ENCODE data around the gene ADRM1. TPM values are rescaled to one million over a fixed set of nuclear protein-coding genes. Genes with fewer than 3 reads are reported as not detected.

Gene ADRM1
- polyA plus RNA-seq, 1 experiment = 58.5 TPM

GRCh38 chr20:62337558-62338293, 34.9 kb downstream of the ADRM1 start:
- no peaks in the 10 kb centered on the region for H3K27me3 ChIP-seq (ENCODE audit: control insufficient read depth, insufficient read depth, low read length)
- ChIA-PET POLR2A (no interaction called here), CTCF (no interaction called here)
- no peak for TF ChIP-seq CTCF (IDR thresholded peaks at IDR 0.05; ENCODE audit: low read depth, low read length)
- DNase-seq (ENCODE audit: low read depth, low spot score) = no peak
- H3K9me3 ChIP-seq (ENCODE audit: control insufficient read depth, insufficient read depth, low read length) = peaks cover 5% of the 10 kb centered on the region
- no peak overlapping the region for H3K27ac ChIP-seq (ENCODE audit: low read depth, low read length)
- H3K4me3 ChIP-seq (ENCODE audit: low read depth, low read length) = no peak overlapping the region

GRCh38 chr20:62338294-62338620, 35.5 kb downstream of the ADRM1 start:
- peaks cover 5% of the 10 kb centered on the region for H3K9me3 ChIP-seq (ENCODE audit: control insufficient read depth, insufficient read depth, low read length)
- H3K27me3 ChIP-seq (ENCODE audit: control insufficient read depth, insufficient read depth, low read length) = no peaks in the 10 kb centered on the region
- DNase-seq (ENCODE audit: low read depth, low spot score) = no peak
- no peak overlapping the region for H3K27ac ChIP-seq (ENCODE audit: low read depth, low read length)
- ChIA-PET POLR2A (no interaction called here), CTCF (no interaction called here)
- TF ChIP-seq CTCF (IDR thresholded peaks at IDR 0.05; ENCODE audit: low read depth, low read length) = no peak
- no peak overlapping the region for H3K4me3 ChIP-seq (ENCODE audit: low read depth, low read length)

- DNase-seq (ENCODE audit: low read depth, low spot score) = no peak
- ChIA-PET POLR2A (interaction anchor here (0.7 kb wide), 1 partner anchor 28 kb away, joined by 9 read pairs; no protein-coding TSS in a partner anchor), CTCF (interaction anchor here (0.8 to 1.0 kb wide), 2 partner anchors 43 to 44 kb away, joined by 3 to 5 read pairs; no protein-coding TSS in a partner anchor)
- no peak for TF ChIP-seq CTCF (IDR thresholded peaks at IDR 0.05; ENCODE audit: low read depth, low read length)
- Histone ChIP-seq H3K9me3 (ENCODE audit: control insufficient read depth, insufficient read depth, low read length) (peaks cover 5% of the 10 kb centered on the region), H3K27ac (ENCODE audit: low read depth, low read length) (no peak overlapping the region), H3K27me3 (ENCODE audit: control insufficient read depth, insufficient read depth, low read length) (no peaks in the 10 kb centered on the region), H3K4me3 (ENCODE audit: low read depth, low read length) (no peak overlapping the region)
These were observed 36.9 kb downstream of the ADRM1 start for GRCh38 chr20:62339647-62340062.

DNA sequence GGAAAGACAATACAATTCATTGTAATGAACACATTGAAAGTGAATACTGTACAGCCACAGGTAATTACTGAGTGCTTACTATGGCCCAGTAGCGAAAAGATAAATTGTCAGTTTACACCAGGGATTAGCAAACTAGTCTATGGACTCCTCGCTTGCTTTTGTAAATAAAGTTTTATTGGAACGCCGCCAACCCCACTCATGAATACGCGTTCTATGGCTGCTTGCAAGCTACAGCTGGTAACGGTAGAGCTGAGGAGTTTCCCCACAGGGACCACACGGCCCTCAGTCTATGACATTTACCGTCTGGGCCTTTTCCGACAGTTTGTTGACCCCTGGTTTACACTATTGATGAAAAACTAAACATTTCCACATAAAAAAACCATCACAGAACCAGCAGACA, 40.1 kb downstream of the ADRM1 start:
- ChIA-PET POLR2A (no interaction called here), CTCF (interaction anchor here (1.3 kb wide), 1 partner anchor 40 kb away, joined by 3 read pairs; no protein-coding TSS in a partner anchor)
- no peak for DNase-seq (ENCODE audit: low read depth, low spot score)
- Histone ChIP-seq H3K4me3 (ENCODE audit: low read depth, low read length) (no peak overlapping the region), H3K27ac (ENCODE audit: low read depth, low read length) (no peak overlapping the region), H3K9me3 (ENCODE audit: control insufficient read depth, insufficient read depth, low read length) (peaks cover 5% of the 10 kb centered on the region), H3K27me3 (ENCODE audit: control insufficient read depth, insufficient read depth, low read length) (no peaks in the 10 kb centered on the region)
- TF ChIP-seq CTCF (IDR thresholded peaks at IDR 0.05; ENCODE audit: low read depth, low read length) = no peak

DNA sequence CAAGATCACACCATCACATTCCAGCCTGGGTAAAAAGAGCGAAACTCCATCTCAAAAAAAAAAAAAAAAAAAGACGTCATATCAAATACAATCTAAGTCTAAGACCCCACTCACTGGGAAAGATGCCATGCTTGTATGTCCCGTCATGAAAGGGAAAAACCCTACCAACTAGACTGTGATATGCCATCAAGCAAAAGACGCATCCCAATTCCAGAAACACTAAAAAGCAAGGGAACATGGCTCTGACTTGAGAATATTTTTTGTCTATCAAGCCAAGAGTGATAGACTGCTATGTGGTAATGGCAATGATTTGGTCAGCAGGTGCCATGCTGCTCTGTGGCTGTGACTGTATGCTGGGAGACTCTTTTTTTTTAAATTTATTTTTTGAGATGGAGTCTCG, 41.3 kb downstream of the ADRM1 start:
- POLR2A ChIA-PET = interaction anchor here (1.5 kb wide), 1 partner anchor 25 kb away, joined by 6 read pairs; no protein-coding TSS in a partner anchor

More for the DNA sequence above, 41.3 kb downstream of the ADRM1 start:
- no peak overlapping the region for H3K4me3 ChIP-seq (ENCODE audit: low read depth, low read length)
- CTCF ChIA-PET = interaction anchor here (1.5 kb wide), 1 partner anchor 31 kb away, joined by 5 read pairs; no protein-coding TSS in a partner anchor
- DNase-seq (ENCODE audit: low read depth, low spot score) = no peak
- H3K27me3 ChIP-seq (ENCODE audit: control insufficient read depth, insufficient read depth, low read length) = no peaks in the 10 kb centered on the region
- peaks cover 9% of the 10 kb centered on the region for H3K9me3 ChIP-seq (ENCODE audit: control insufficient read depth, insufficient read depth, low read length)
- TF ChIP-seq CTCF (IDR thresholded peaks at IDR 0.05; ENCODE audit: low read depth, low read length) = no peak
- H3K27ac ChIP-seq (ENCODE audit: low read depth, low read length) = no peak overlapping the region

Measured in AG04450 (cell line).